Activated naive CD4-positive, alpha-beta T cell treated with anti-CD3 and anti-CD28 coated beads, Interleukin-2, amount 10 ng/mL, durations not matched to agents 7 days and 5 days (primary cell): Measurements from ENCODE around the gene CHI3L1.

Experiments
- CTCF ChIA-PET: fragments of 350-600 bp; sonication (Branson Sonifier 250); formaldehyde crosslinking; loops from one replicate; lab custom pipeline; 2021; ENCODE audit warnings: antibody characterized with exemption; lab: Charles Lee
- DNase-seq: peaks from one replicate; pipeline ENCODE4 v3.0.0-alpha.2; 2020
- H3K27ac Mint-ChIP-seq: one replicate; pipeline ENCODE4 v1.8.0; 2021; ENCODE audit warnings: mild to moderate bottlenecking, moderate library complexity, mixed read lengths
- H3K27me3 Mint-ChIP-seq: one replicate; pipeline ENCODE4 v1.8.0; 2021; ENCODE audit warnings: mild to moderate bottlenecking, mixed read lengths
- H3K36me3 Mint-ChIP-seq: one replicate; pipeline ENCODE4 v1.8.0; 2021; ENCODE audit warnings: mixed read lengths
- H3K4me1 Mint-ChIP-seq: one replicate; pipeline ENCODE4 v1.8.0; 2021; ENCODE audit warnings: mixed read lengths
- H3K4me3 Mint-ChIP-seq: one replicate; pipeline ENCODE4 v1.8.0; 2021; ENCODE audit warnings: mild to moderate bottlenecking, moderate library complexity, mixed read lengths
- H3K9me3 Mint-ChIP-seq: one replicate; pipeline ENCODE4 v1.8.0; 2021; ENCODE audit warnings: mixed read lengths

Gene CHI3L1

DNA sequence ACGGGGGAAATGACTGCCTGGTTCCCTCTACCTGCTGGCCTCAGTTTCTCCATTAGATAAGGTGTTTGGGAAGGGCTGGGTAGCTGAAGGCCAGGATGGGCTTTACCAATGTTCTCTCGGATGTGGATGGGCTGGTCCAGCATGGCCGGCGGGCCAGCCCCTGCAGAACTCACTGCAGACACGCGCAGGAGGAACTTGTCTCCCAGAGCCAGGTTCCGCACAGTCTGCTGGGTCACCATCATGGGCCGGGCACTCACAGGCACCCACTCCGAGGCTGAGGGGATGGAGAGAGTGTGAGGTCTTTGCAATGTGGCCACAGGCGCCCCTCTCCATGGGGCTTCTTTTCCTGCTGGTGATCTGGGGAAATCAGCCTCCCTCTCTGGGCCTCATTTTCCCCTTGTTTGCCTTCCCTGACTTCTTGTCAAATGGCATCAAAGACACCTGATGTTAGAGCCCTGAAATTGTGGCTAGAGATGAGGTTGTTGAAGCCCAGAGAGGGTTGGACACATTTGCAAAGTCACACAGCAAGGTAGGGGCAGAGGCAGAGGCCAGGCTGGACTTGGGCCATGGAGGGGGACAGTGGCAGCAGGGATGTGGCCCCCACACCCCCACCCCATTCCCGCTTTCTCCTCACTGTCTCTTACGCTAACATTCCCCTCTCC is 12.0 kb downstream of the CHI3L1 start:
- no peaks in the 10 kb centered on the region for H3K4me1 Mint-ChIP-seq
- peaks cover 11% of the 10 kb centered on the region for H3K27me3 Mint-ChIP-seq
- no peak overlapping the region for H3K27ac Mint-ChIP-seq
- DNase-seq: peak; percentile 10
- CTCF ChIA-PET: interaction anchor here (0.8 to 6.1 kb wide), 2 partner anchors 13 to 56 kb away, joined by 4 to 66 read pairs; no protein-coding TSS in a partner anchor
- H3K4me3 Mint-ChIP-seq: no peak overlapping the region
- H3K36me3 Mint-ChIP-seq: no peaks in the 10 kb centered on the region
- H3K9me3 Mint-ChIP-seq: no peaks in the 10 kb centered on the region

DNA sequence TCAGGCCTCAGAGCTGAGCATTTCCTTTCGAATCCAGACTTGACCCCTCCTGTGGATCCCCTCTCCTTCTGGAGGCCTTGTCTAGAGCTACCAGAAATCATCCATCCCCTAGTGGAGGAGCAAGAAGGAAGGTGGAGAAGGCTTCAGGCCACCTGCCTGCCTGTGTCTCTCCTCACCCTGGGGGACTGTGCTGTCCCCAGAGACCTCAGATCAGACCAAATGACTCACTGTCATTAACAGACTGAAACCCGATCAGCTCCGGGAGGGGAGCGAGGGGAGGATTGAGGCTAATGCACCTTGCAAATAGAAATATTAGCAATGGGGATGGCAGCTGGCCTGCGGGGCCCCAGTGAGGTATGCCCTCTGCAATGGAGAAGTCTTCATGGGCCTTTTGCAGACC is 12.9 kb downstream of the CHI3L1 start:
- H3K4me1 Mint-ChIP-seq: no peaks in the 10 kb centered on the region
- H3K27me3 Mint-ChIP-seq: peaks cover 11% of the 10 kb centered on the region
- H3K27ac Mint-ChIP-seq: no peak overlapping the region
- CTCF ChIA-PET: interaction anchor here (0.7 to 6.1 kb wide), 13 partner anchors 13 to 137 kb away, joined by 3 to 76 read pairs (median 4); partner anchors contain the start of gene ADORA1
- H3K4me3 Mint-ChIP-seq: no peak overlapping the region
- H3K36me3 Mint-ChIP-seq: no peaks in the 10 kb centered on the region
- peak; percentile 18 for DNase-seq
- no peaks in the 10 kb centered on the region for H3K9me3 Mint-ChIP-seq

DNA sequence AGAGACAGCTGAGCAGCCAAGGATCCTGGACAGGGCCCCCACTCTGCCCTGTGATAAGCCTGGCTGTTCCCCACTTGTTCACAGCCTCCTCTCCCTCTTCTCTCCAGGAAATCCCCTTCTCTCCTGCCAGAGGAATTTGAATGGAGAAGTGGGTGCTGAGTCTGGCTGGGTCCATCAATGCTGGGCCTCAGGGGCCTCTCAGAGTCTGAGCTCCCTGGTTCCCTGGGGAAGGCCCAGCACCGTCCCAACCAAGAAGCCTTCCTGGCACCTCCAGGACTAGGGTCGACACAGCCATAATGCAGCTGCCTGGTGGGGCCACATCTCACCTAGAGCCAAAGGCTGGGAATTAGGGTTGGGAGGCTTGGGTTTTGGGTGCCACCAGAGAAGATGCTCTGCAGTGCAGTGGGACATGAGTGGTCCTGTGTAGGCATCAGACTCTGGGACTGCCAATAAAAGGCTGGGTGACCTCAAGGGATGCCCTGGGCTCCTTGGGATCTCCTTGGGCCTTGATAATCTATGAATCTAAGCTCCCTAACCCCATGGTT is 13.4 kb downstream of the CHI3L1 start:
- Mint-ChIP-seq H3K36me3 (no peaks in the 10 kb centered on the region), H3K9me3 (no peaks in the 10 kb centered on the region), H3K4me3 (no peak overlapping the region), H3K27ac (no peak overlapping the region), H3K4me1 (no peaks in the 10 kb centered on the region), H3K27me3 (peaks cover 7% of the 10 kb centered on the region)
- CTCF ChIA-PET: interaction anchor here (0.7 to 6.1 kb wide), 19 partner anchors 13 to 143 kb away, joined by 3 to 76 read pairs (median 4); partner anchors contain the start of gene ADORA1
- peak; percentile 17 for DNase-seq

DNA sequence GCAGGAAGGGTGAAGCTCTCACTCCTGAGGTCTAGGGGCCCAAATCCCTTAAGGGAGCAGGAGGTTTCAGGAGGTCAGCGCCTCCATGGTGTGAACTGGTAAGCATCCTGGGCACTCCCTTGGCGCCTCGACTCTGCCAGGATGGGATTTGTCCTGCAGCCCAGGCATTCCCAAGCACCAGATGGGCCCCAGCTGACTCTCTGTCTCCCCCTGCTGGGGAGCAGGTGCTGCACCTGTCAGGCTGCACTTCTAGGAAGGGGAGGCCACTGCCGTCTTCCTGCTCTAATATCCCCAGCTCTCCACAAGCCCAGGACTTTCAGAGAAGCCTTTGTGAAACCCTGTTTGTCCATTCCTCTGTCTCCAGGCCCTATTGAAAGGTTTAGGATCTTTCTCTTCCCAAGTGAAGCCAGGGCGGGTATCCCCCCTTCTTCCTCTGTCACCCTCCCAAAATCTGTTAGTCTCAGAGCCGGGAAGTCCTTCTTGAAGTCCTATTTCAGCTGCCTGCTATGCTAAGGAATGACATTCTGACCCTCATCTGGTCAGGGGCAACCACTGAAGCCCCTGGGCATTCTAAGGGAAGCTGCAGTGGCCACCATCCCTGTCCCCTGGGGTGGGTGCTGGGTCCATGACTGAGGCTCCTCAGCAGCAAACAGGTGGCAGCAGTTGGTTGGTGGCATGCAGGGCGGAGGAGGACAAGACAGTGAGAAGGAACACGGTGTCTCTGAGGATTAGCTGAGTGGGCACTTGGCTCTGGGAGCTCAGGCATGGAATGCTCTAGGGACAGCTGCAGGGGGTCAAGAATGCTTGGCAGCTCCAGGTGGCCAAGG is 14.1 kb downstream of the CHI3L1 start:
- no peak overlapping the region for H3K4me3 Mint-ChIP-seq
- no peak overlapping the region for H3K27ac Mint-ChIP-seq
- H3K36me3 Mint-ChIP-seq: no peaks in the 10 kb centered on the region
- peak; percentile 69 for DNase-seq
- CTCF ChIA-PET: interaction anchor here (0.7 to 6.1 kb wide), 26 partner anchors 8 to 142 kb away, joined by 3 to 76 read pairs (median 4); partner anchors contain the start of gene ADORA1
- H3K27me3 Mint-ChIP-seq: peaks cover under 1% of the 10 kb centered on the region
- H3K4me1 Mint-ChIP-seq: no peaks in the 10 kb centered on the region
- no peaks in the 10 kb centered on the region for H3K9me3 Mint-ChIP-seq

DNA sequence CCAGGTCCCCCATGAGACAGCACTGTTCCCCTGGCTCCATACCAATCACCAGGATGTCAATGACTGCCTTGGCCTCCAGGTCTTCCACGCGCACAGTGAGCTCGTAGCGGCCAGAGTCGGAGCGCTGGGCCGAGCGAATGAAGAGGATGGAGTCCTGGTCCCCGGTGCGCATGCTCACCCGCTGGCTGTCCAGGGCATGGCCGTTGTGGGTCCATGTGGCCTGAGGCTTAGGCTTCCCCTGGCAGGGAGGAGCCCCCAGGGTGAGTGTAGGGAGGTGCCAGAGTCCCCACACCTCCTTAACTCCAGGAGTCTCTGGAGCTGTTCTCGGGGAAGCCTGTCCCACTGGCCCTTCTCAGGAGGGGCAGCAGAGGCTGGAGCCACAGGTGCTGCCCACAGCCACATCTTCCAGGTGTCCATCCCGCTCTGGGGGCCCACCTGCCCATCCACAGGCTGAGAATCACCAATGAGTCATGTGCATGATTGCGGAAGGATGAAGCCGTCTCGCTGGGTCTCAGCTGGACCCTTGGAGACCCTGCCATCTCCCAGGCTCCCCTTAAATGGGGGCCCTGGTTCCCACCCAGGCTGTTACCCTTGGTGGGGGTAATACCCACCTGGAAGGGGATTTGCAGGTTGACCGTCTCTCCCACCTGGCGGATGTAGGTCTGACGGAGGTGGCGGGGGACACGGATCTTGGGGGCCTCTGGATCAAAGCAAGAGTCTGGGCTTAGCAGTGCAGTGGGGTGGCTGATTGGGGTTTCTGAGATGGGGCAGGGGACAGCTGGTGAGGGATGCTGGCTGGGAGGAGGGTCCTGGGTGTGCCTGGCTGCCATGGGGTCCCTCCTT is 14.9 kb downstream of the CHI3L1 start:
- CTCF ChIA-PET: interaction anchor here (0.7 to 6.1 kb wide), 16 partner anchors 8 to 139 kb away, joined by 3 to 76 read pairs (median 8); no protein-coding TSS in a partner anchor
- H3K4me1 Mint-ChIP-seq: no peaks in the 10 kb centered on the region
- no peaks in the 10 kb centered on the region for H3K36me3 Mint-ChIP-seq
- no peaks in the 10 kb centered on the region for H3K27me3 Mint-ChIP-seq
- no peak overlapping the region for H3K4me3 Mint-ChIP-seq
- no peak overlapping the region for H3K27ac Mint-ChIP-seq
- no peaks in the 10 kb centered on the region for H3K9me3 Mint-ChIP-seq
- no peak for DNase-seq

DNA sequence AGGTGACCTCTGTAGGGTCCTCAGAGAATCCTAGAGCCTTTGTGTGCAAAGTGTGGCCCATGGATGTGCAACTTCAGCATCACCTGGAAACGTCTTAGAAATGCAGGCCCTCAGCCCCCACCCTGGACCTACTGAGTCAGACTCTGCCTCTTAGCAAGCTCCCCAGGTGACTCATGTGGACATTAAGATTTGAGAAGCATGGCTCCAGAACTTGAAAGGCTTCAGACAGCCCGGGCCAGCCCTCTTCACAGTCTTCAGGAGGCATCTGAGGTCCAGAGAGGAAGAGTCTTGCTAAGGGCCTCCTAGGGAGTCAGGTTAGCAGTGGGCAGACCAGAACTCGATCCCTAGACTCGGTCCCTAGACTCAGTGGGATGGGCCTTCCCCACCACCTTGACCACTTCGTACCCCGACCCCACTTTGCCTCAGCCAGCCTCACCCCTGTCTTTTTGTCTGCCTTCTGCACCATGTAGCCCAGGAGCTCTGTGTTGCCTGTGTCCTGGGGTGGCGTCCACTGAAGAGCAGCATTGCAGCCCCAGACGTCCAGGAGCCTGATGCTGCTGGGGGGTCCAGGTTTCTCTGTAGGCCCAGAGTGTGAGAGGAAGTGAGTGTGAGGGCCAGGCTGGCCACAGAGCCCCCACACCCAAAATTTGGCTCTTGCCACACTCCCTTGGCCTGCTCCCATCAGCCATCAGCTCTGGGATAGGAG is 15.7 kb downstream of the CHI3L1 start:
- no peaks in the 10 kb centered on the region for H3K36me3 Mint-ChIP-seq
- H3K27ac Mint-ChIP-seq: no peak overlapping the region
- H3K4me1 Mint-ChIP-seq: no peaks in the 10 kb centered on the region
- CTCF ChIA-PET: interaction anchor here (1.4 to 6.1 kb wide), 8 partner anchors 10 to 131 kb away, joined by 3 to 76 read pairs (median 10); no protein-coding TSS in a partner anchor
- no peak overlapping the region for H3K4me3 Mint-ChIP-seq
- H3K27me3 Mint-ChIP-seq: peaks cover 4% of the 10 kb centered on the region
- H3K9me3 Mint-ChIP-seq: no peaks in the 10 kb centered on the region
- no peak for DNase-seq

DNA sequence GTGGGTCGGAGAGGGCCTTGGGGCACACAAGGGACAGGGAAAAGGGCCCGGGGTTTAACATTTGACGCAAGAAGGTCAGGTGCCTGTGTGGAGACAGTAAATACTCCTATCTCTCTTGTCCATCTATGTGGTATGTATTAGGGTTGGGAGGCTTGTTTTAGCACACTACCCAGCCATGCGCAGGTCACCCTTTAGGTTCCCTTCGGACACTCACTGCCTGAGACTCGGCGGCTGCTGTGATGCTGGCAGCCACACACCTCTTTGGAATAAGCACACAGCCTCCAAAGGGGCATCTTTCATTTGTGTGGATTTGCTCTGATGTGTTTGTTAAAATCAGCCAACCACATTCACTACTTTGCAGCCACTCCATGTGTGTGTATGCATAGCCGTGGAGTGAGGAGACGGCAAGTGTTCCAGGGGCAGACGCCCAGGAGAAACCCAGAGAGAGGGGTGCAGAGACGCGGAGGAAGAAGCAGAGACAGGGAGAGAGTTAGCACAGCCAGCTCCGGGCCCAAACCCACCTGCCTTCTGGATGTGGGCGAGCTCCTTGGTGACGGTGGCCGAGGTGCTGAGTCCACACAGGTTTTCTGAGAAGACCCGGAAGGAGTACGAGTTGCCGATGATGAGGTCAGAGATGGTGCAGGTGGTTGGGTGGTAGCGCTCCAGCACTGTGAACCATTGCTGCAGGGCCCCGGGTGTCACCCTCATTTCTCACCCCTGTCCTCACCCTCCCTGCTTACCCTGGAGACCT is 16.6 kb downstream of the CHI3L1 start:
- H3K36me3 Mint-ChIP-seq: no peaks in the 10 kb centered on the region
- H3K4me1 Mint-ChIP-seq: no peaks in the 10 kb centered on the region
- no peaks in the 10 kb centered on the region for H3K9me3 Mint-ChIP-seq
- no peak overlapping the region for H3K27ac Mint-ChIP-seq
- H3K4me3 Mint-ChIP-seq: no peak overlapping the region
- CTCF ChIA-PET: interaction anchor here (2.5 to 6.1 kb wide), 4 partner anchors 9 to 130 kb away, joined by 7 to 76 read pairs (median 50); no protein-coding TSS in a partner anchor
- no peak for DNase-seq
- H3K27me3 Mint-ChIP-seq: peaks cover 12% of the 10 kb centered on the region

DNA sequence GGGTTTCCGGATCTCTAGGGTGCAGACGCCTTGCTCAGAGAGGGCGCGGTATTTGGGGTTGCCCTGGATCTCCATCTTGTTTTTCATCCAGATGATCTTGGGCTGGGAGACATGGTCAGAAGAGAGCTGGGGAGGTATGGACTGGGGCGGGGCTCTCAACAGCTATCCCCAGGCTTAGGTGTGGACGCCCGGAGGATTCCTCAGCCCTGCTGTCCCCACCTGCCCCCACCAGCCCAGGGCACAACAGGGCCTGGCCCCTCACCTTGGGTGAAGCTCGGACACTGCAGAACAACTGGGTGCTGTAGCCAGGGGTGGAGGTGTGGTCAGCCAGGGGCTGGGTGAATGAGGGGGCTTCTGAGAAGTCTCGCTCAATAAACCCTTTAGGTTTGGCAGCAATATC is 17.5 kb downstream of the CHI3L1 start:
- CTCF ChIA-PET: interaction anchor here (1.0 to 6.1 kb wide), 3 partner anchors 10 to 129 kb away, joined by 3 to 76 read pairs (median 6); no protein-coding TSS in a partner anchor
- Mint-ChIP-seq H3K4me1 (no peaks in the 10 kb centered on the region), H3K27ac (no peak overlapping the region), H3K9me3 (no peaks in the 10 kb centered on the region), H3K36me3 (no peaks in the 10 kb centered on the region), H3K4me3 (no peak overlapping the region), H3K27me3 (peaks cover 17% of the 10 kb centered on the region)
- DNase-seq: no peak

DNA sequence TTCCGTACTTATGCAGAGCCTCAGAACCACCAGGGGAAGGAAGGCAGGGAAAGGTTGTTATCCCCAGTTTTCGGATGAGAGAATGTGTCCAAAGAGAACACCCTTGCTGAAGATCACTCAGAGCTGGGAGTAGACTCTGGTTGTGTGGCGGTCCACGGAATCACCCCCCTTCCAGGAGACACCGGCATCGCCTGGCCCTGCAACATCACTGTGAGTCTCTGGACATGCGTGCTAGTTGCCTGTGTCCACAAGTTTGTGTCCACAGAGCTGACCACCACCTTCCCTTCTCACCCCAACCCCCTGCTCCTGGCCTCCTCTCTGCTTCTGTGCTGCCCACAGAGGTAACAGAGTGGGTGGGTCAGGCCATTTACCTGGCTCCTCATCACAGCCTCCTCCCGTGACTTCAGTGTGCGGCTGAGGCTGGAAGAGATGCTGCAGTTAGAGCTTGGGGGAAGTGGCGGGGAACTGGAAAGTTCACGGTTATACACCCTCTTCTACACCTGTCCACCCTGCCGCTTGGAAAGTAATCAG is 18.2 kb downstream of the CHI3L1 start:
- CTCF ChIA-PET: interaction anchor here (1.0 to 6.1 kb wide), 3 partner anchors 10 to 129 kb away, joined by 3 to 76 read pairs (median 6); no protein-coding TSS in a partner anchor
- no peak overlapping the region for H3K4me3 Mint-ChIP-seq
- no peaks in the 10 kb centered on the region for H3K4me1 Mint-ChIP-seq
- no peak overlapping the region for H3K27ac Mint-ChIP-seq
- DNase-seq: no peak
- no peaks in the 10 kb centered on the region for H3K9me3 Mint-ChIP-seq
- H3K27me3 Mint-ChIP-seq: peaks cover 22% of the 10 kb centered on the region
- no peaks in the 10 kb centered on the region for H3K36me3 Mint-ChIP-seq

DNA sequence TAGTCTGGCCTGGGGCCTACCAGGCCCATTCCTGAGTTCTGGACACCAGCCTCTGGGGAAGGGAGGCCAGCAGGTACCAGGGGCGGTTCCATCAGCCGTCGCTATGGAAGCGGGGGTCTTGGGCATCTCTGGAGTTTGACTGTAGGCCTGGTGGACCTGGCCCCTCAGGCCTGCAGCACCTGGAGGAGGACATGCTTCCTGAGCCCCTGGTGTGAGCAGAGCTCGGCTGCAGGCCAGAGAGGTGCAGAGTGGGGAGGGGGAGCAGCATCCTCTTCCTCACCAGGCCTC is 18.6 kb downstream of the CHI3L1 start:
- no peak overlapping the region for H3K27ac Mint-ChIP-seq
- H3K9me3 Mint-ChIP-seq: no peaks in the 10 kb centered on the region
- no peak overlapping the region for H3K4me3 Mint-ChIP-seq
- H3K27me3 Mint-ChIP-seq: peaks cover 27% of the 10 kb centered on the region
- no peaks in the 10 kb centered on the region for H3K4me1 Mint-ChIP-seq
- DNase-seq: no peak
- CTCF ChIA-PET: interaction anchor here (1.6 kb wide), 1 partner anchor 48 kb away, joined by 6 read pairs; no protein-coding TSS in a partner anchor
- no peaks in the 10 kb centered on the region for H3K36me3 Mint-ChIP-seq

DNA sequence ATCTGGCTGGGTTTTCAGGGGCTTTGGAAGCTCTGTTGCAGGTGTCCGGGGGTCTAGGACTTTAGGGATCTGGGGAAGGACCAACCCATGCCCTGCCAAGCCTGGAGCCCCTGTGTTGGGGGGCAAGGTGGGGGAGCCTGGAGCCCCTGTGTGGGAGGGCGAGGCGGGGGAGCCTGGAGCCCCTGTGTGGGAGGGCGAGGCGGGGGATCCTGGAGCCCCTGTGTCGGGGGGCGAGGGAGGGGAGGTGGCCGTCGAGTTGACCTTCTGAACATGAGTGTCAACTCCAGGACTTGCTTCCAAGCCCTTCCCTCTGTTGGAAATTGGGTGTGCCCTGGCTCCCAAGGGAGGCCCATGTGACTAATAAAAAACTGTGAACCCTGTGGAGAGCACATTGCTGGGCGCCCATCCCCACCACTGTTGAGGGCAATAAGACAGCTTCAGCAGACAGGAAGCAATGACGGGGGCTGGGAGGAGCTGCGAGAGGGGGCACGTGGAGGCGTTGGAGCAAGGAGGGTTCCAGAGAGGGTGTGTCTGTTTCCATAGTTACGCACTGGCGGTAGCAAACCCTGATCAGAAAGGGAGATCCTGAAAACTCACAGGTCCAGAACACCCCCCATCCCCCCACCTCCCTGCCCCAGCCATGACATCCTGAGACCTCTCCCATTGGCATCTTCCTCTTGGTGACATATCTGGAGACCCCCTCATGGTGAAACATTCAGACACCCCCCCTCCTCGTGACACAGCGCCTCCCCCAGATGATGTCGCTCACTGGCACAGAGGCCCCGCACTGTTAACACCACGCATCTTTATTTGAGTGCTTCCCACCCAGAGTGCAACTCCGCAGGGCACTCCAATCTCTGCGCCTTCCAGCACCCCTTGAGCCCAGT is 19.2 kb downstream of the CHI3L1 start:
- no peak overlapping the region for H3K4me3 Mint-ChIP-seq
- no peak for DNase-seq
- H3K9me3 Mint-ChIP-seq: no peaks in the 10 kb centered on the region
- peaks cover 33% of the 10 kb centered on the region for H3K27me3 Mint-ChIP-seq
- CTCF ChIA-PET: interaction anchor here (1.0 to 1.4 kb wide), 3 partner anchors 9 to 50 kb away, joined by 3 read pairs; no protein-coding TSS in a partner anchor
- no peaks in the 10 kb centered on the region for H3K36me3 Mint-ChIP-seq
- no peaks in the 10 kb centered on the region for H3K4me1 Mint-ChIP-seq
- H3K27ac Mint-ChIP-seq: no peak overlapping the region
